ENCODE measurements around the gene PPARD.
"Not testable (repeated sequence)": the region's sequence is repeated elsewhere in the genome, so short reads cannot be mapped to it uniquely, and the experiment has no call there.

Gene PPARD

GRCh38 chr6:35312807-35313206, 29.6 kb upstream of the PPARD start:
- DNase-seq = no peak

GRCh38 chr6:35317483-35318195, 24.7 kb upstream of the PPARD start:
- DNase-seq = no peak

GRCh38 chr6:35318196-35319171, 23.9 kb upstream of the PPARD start:
- no peak for DNase-seq

GRCh38 chr6:35319346-35320030, 22.9 kb upstream of the PPARD start:
- DNase-seq = no peak

- DNase-seq = no peak
Observed at GRCh38 chr6:35320031-35320410, 22.3 kb upstream of the PPARD start.

- no peak for DNase-seq
Observed at GRCh38 chr6:35321091-35321490, 21.3 kb upstream of the PPARD start.

GRCh38 chr6:35327349-35328027, 14.9 kb upstream of the PPARD start:
- DNase-seq = peak; percentile 76

- no peak for DNase-seq
Observed at GRCh38 chr6:35328108-35328723, 14.1 kb upstream of the PPARD start.

- not testable (repeated sequence) for DNase-seq
Observed at GRCh38 chr6:35328965-35329364, 13.4 kb upstream of the PPARD start.

GRCh38 chr6:35330541-35331119, 11.7 kb upstream of the PPARD start:
- no peak for DNase-seq

- peak; percentile 63 for DNase-seq
Observed at GRCh38 chr6:35332074-35332887, 10.1 kb upstream of the PPARD start.

GRCh38 chr6:35341557-35341956, 801 bp upstream of the PPARD start:
- DNase-seq = no peak

GRCh38 chr6:35343092-35343834, 905 bp downstream of the PPARD start:
- no peak for DNase-seq

- no peak for DNase-seq
Observed at GRCh38 chr6:35343835-35344550, 1.6 kb downstream of the PPARD start.

GRCh38 chr6:35351422-35351821, 9.1 kb downstream of the PPARD start:
- DNase-seq = no peak

GRCh38 chr6:35352735-35353134, 10.4 kb downstream of the PPARD start:
- DNase-seq = no peak

- no peak for DNase-seq
Observed at GRCh38 chr6:35354361-35355135, 12.2 kb downstream of the PPARD start.

- no peak for DNase-seq
Observed at GRCh38 chr6:35356391-35356790, 14.0 kb downstream of the PPARD start.

GRCh38 chr6:35357677-35358076, 15.3 kb downstream of the PPARD start:
- DNase-seq = no peak
